AG04450 (cell line): ENCODE data around the gene HTR3E. TPM values are rescaled to one million over a fixed set of nuclear protein-coding genes. Genes with fewer than 3 reads are reported as not detected.
"Not testable (repeated sequence)": the region's sequence is repeated elsewhere in the genome, so short reads cannot be mapped to it uniquely, and the experiment has no call there.

Experiments used
- CTCF ChIA-PET: fragments of 300-600, 350-600 bp; formaldehyde crosslinking; extraction: SDS; loops from one replicate; lab custom pipeline; 2022; ENCODE audit warnings: antibody characterized with exemption, inconsistent platforms; lab: Charles Lee
- POLR2A ChIA-PET: fragments of 350-600 bp; formaldehyde crosslinking; extraction: SDS; loops from one replicate; lab custom pipeline; 2021; ENCODE audit warnings: antibody characterized with exemption, inconsistent platforms; lab: Yijun Ruan, JAX
- DNase-seq: peaks from one replicate; pipeline ENCODE4 v3.0.0-alpha.2; 2011; ENCODE audit warnings: low read depth, low spot score
- H3K27ac ChIP-seq: one replicate; pipeline ENCODE4 v1.5.1; 2012; ENCODE audit warnings: low read depth, low read length, control low read depth
- H3K27me3 ChIP-seq: one replicate; pipeline ENCODE4 v1.6.0; 2012; ENCODE audit warnings: low read length; ENCODE audit not compliant: control insufficient read depth, insufficient read depth
- H3K4me3 ChIP-seq: 2 replicates; pipeline ENCODE4 v1.5.1; 2011; ENCODE audit warnings: mild to moderate bottlenecking, low read depth, low read length, control low read depth
- H3K9me3 ChIP-seq: 2 replicates; pipeline ENCODE4 v1.5.1; 2012; ENCODE audit warnings: low read length; ENCODE audit not compliant: control insufficient read depth, insufficient read depth
- polyA plus RNA-seq: library from polyadenylated mRNA; depleted of rRNA; stranded (reverse); fragments of >200 nt; gene quantifications from 2 replicates; pipeline ENCODE4 v1.2.3, GENCODE V29; 2011
- TF ChIP-seq, protein P1 (sequence below): IDR thresholded peaks from 2 replicates; pipeline ENCODE4 v1.5.1; 2011; ENCODE audit warnings: low read depth, low read length, control low read depth, inconsistent platforms

HTR3E gene
- polyA plus RNA-seq, 1 experiment, result not detected

DNA sequence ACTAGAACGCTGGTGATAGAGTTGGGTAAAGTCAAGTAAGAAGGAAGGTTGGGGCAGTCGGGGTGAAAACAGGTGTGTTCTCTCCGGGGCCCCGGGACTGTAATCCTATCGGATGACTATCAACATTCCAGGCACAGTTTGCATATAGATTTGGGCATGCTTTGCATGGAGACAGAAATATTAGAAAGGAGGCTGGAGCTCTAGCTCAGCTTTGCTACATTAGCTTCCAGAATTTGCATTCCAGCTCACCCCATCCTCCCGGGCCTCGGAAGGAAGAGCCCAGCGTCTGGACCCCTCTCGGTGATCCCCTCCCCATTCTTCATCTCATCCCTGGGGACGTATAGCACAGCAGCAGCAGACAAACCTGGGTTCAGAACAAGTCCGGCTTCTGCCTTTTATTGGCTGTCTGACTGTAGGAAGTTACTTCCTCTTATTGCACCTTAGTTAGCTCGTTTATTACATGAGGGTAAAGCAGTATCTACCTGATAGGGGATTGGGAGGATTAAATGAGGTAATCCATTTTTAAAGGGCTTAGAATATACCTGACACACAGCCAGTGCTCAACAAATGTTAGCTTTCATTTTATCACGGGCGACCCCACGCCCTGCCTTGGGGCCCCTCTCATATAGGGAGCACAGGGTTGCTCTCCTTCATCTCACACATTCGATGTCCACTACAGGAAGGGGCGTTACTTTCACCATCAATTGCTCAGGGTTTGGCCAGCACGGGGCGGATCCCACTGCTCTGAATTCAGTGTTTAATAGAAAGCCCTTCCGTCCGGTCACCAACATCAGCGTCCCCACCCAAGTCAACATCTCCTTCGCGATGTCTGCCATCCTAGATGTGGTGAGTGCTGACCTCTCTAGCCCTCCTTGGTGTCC, 3.2 kb downstream of the HTR3E start:
- CTCF ChIA-PET, result no interaction called here
- Histone ChIP-seq H3K9me3 (peaks cover 3% of the 10 kb centered on the region), H3K27ac (no peak overlapping the region), H3K4me3 (no peak overlapping the region), H3K27me3 (peaks cover 10% of the 10 kb centered on the region)
- no peak for DNase-seq
- POLR2A ChIA-PET, result no interaction called here
- TF ChIP-seq, protein P1, sequence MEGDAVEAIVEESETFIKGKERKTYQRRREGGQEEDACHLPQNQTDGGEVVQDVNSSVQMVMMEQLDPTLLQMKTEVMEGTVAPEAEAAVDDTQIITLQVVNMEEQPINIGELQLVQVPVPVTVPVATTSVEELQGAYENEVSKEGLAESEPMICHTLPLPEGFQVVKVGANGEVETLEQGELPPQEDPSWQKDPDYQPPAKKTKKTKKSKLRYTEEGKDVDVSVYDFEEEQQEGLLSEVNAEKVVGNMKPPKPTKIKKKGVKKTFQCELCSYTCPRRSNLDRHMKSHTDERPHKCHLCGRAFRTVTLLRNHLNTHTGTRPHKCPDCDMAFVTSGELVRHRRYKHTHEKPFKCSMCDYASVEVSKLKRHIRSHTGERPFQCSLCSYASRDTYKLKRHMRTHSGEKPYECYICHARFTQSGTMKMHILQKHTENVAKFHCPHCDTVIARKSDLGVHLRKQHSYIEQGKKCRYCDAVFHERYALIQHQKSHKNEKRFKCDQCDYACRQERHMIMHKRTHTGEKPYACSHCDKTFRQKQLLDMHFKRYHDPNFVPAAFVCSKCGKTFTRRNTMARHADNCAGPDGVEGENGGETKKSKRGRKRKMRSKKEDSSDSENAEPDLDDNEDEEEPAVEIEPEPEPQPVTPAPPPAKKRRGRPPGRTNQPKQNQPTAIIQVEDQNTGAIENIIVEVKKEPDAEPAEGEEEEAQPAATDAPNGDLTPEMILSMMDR, result no peak

DNA sequence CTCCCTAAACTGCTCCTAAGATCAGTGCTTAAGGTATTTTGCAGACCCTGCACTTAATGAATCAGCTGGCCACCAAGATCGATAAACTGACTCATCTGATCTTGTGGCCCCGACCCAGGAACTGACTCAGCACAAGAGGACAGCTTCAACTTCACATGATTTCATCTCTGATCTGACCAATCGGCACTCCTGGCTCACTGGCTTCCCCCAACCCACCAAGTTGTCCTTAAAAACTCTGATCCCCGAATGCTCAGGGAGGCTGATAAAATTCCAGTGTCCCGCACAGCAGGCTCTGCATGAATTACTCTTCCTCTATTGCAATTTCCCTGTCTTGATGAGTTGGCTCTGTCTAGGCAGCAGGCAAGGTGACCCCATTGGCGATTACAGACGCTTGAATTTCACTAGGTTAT, 13.5 kb downstream of the HTR3E start:
- no peak overlapping the region for H3K27ac ChIP-seq
- ChIA-PET CTCF (interaction anchor here (1.2 kb wide), 1 partner anchor 215 kb away, joined by 5 read pairs; no protein-coding TSS in a partner anchor), POLR2A (no interaction called here)
- peaks cover 7% of the 10 kb centered on the region for H3K27me3 ChIP-seq
- H3K4me3 ChIP-seq, result no peak overlapping the region
- no peaks in the 10 kb centered on the region for H3K9me3 ChIP-seq
- TF ChIP-seq, protein P1, result no peak
- no peak for DNase-seq

DNA sequence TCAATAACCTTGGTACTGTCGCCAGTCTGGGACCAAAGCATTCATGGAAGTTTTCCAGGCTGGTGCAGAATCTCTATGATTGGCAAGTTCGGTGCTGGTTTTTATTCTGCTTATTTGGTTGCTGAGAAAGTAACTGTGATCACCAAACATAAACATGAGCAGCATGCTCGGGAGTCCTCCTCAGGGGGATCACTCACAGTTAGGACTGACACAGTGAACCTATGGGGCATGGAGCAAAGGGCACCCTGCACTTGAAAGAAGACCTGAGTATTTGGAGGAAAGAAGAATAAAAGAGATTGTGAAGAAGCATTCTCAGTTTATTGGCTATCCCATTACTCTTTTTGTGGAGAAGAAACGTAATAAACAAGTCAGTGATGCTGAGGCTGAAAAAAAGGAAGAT, 19.2 kb downstream of the HTR3E start:
- no peak overlapping the region for H3K4me3 ChIP-seq
- H3K27ac ChIP-seq, result no peak overlapping the region
- POLR2A ChIA-PET, result no interaction called here
- TF ChIP-seq, protein P1, result no peak
- H3K9me3 ChIP-seq, result no peaks in the 10 kb centered on the region
- peaks cover 4% of the 10 kb centered on the region for H3K27me3 ChIP-seq
- CTCF ChIA-PET, result no interaction called here
- no peak for DNase-seq

DNA sequence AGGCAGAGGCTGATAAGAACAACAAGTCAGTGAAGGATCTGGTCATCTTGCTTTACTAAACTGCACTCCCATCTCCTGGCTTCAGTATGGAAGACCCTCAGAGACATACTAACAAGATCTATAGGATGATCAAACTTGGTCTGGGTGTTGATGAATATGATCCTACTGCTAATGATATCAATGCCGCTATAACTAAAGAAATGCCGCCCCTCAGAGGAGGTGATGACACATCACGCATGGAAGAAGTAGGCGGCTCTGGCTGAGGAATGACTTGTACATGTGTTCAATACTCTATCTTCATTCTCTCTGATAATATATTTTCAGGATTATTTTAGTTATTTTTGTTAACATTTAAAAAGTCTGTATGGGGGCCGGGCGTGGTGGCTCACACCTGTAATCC, 20.8 kb downstream of the HTR3E start:
- CTCF ChIA-PET, result interaction anchor here (1.1 kb wide), 1 partner anchor 222 kb away, joined by 4 read pairs; no protein-coding TSS in a partner anchor
- TF ChIP-seq, protein P1, result no peak
- Histone ChIP-seq H3K9me3 (no peaks in the 10 kb centered on the region), H3K27me3 (peaks cover 4% of the 10 kb centered on the region), H3K4me3 (no peak overlapping the region), H3K27ac (no peak overlapping the region)
- DNase-seq, result no peak
- POLR2A ChIA-PET, result interaction anchor here (0.9 kb wide), 1 partner anchor 481 kb away, joined by 3 read pairs; no protein-coding TSS in a partner anchor

DNA sequence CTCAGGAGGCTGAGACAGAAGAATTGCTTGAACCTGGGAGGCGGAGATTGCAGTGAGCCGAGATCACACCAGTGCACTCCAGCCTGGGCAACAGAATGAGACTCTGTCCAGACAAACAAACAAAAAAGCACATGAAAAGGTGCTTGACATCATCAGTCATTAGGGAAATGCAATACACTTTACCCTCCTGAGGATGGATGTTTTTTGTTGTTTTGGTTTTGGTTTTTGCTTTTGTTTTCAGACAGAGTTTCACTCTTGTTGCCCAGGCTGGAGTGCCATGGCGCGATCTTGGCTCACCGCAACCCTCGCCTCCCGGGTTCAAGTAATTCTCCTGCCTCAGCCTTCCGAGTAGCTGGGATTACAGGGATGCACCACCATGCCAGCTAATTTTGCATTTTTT, 24.2 kb downstream of the HTR3E start:
- CTCF ChIA-PET, H3K27ac ChIP-seq, POLR2A ChIA-PET, DNase-seq, H3K9me3 ChIP-seq, H3K27me3 ChIP-seq, H3K4me3 ChIP-seq: not testable (repeated sequence)
